OCI-LY3 (cell line): ENCODE results near the gene ZNF880.
"Not testable (repeated sequence)": the region's sequence is repeated elsewhere in the genome, so short reads cannot be mapped to it uniquely, and the experiment has no call there.

Experiments
- H2AFZ ChIP-seq: fragments of 200-600, 300-600 bp; shearing (Covaris generic); 2 replicates; pipeline ENCODE4 v1.6.0; 2014; ENCODE audit warnings: antibody characterized with exemption, low read depth, low read length
- H3K27ac ChIP-seq: fragments of 200-600, 300-600 bp; sonication (generic); 2 replicates; pipeline ENCODE4 v1.5.1; 2014; ENCODE audit warnings: mild to moderate bottlenecking, low read length, moderate library complexity, mixed read lengths
- H3K27me3 ChIP-seq: fragments of 200-600, 300-600 bp; sonication (generic); 2 replicates; pipeline ENCODE4 v1.6.1; 2014; ENCODE audit warnings: low read depth, low read length, mixed read lengths
- H3K36me3 ChIP-seq: fragments of 200-600, 300-600 bp; sonication (generic); replicated peaks from 2 replicates; pipeline ENCODE3; 2014; ENCODE audit warnings: low read depth, low read length, mixed read lengths
- H3K4me1 ChIP-seq: fragments of 300-600, 200-600 bp; sonication (generic); 2 replicates; pipeline ENCODE4 v1.6.1; 2014; ENCODE audit warnings: low read length, mixed read lengths
- H3K4me2 ChIP-seq: fragments of 200-600, 300-600 bp; sonication (generic); 2 replicates; pipeline ENCODE4 v1.6.1; 2014; ENCODE audit warnings: low read length, mixed read lengths
- H3K4me3 ChIP-seq: fragments of 300-600, 200-600 bp; sonication (generic); 2 replicates; pipeline ENCODE4 v1.5.1; 2014; ENCODE audit warnings: antibody characterized with exemption, mild to moderate bottlenecking, low read length, moderate library complexity
- H3K79me2 ChIP-seq: fragments of 300-600, 200-600 bp; shearing (Covaris generic); 2 replicates; pipeline ENCODE4 v1.6.1; 2014; ENCODE audit warnings: mild to moderate bottlenecking, low read length, mixed read lengths
- H3K9ac ChIP-seq: fragments of 300-600, 200-600 bp; shearing (Covaris generic); 2 replicates; pipeline ENCODE4 v1.6.0; 2014; ENCODE audit warnings: mild to moderate bottlenecking, low read length, moderate library complexity
- H3K9me3 ChIP-seq: fragments of 200-600, 300-600 bp; shearing (Covaris generic); 2 replicates; pipeline ENCODE4 v1.6.1; 2014; ENCODE audit warnings: low read length, mixed read lengths; ENCODE audit not compliant: insufficient read depth
- H4K20me1 ChIP-seq: fragments of 200-600, 300-600 bp; sonication (generic); 2 replicates; pipeline ENCODE4 v1.6.1; 2016; ENCODE audit warnings: low read length, mixed read lengths; ENCODE audit not compliant: insufficient read depth
- EZH2phosphoT487 ChIP-seq: fragments of 200-600 bp; shearing (Covaris generic); IDR thresholded peaks from 2 replicates; pipeline ENCODE4 v1.6.1; 2018; ENCODE audit warnings: antibody characterized with exemption, mixed run types, low read depth
- TF ChIP-seq, protein P1 (sequence below): fragments of 200-600, 300-600 bp; sonication (generic); IDR thresholded peaks from 2 replicates; pipeline ENCODE4 v1.5.1; 2014; ENCODE audit warnings: antibody characterized with exemption, low read length, low read depth

The ZNF880 gene

DNA sequence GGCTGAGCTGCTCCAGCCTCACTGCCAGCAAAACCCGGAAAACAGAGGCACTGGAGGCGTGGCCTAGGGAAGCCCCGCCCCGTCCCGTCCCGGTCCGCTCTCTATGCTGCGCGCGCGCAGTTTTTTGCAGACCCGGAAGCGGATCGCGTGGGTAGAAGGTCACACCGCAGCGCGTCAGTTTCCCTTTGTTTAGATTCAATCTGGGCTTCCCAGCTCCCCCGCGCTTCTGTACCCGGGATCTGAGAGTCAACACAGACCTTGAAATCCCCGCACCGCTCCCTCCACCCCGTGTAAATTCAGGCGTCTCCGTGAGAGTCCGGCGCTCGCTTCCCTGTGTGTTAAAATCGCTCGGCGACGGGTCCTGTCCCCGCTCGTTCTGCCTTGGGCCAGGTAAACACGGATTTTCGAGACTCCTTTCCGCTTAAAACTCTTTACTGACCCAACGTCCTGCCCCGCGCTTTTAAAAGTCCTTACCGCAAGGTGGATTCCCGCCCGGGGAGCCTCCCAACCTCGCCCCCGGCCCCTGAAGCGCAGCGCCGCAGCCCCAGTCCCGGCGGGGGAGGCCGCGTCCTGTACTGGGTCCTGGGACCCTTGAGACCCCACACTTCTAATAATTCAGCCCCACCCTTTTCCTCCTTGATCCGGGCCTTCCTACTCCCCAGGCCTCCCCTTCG lies 33.5 kb upstream of the ZNF880 start, which contains the start of gene ZNF610:
ZNF610 (plus strand) TSS at position 127 of the 674 bp plus-strand sequence. CDS start 12,930 bp downstream, outside the sequence.
- no peak within 1 kb of the TSS for H2AFZ ChIP-seq
- no peaks in the 10 kb centered on the region for H3K4me1 ChIP-seq
- peaks cover 23% of the 10 kb centered on the region for H3K9me3 ChIP-seq
- no peak within 1 kb of the TSS for H3K4me3 ChIP-seq
- no peaks in the 10 kb centered on the region for H3K27me3 ChIP-seq
- H4K20me1 ChIP-seq, result no peaks in the 10 kb centered on the region
- H3K9ac ChIP-seq, result no peak within 1 kb of the TSS
- TF ChIP-seq, protein P1, sequence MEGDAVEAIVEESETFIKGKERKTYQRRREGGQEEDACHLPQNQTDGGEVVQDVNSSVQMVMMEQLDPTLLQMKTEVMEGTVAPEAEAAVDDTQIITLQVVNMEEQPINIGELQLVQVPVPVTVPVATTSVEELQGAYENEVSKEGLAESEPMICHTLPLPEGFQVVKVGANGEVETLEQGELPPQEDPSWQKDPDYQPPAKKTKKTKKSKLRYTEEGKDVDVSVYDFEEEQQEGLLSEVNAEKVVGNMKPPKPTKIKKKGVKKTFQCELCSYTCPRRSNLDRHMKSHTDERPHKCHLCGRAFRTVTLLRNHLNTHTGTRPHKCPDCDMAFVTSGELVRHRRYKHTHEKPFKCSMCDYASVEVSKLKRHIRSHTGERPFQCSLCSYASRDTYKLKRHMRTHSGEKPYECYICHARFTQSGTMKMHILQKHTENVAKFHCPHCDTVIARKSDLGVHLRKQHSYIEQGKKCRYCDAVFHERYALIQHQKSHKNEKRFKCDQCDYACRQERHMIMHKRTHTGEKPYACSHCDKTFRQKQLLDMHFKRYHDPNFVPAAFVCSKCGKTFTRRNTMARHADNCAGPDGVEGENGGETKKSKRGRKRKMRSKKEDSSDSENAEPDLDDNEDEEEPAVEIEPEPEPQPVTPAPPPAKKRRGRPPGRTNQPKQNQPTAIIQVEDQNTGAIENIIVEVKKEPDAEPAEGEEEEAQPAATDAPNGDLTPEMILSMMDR, result no peak
- TF ChIP-seq EZH2phosphoT487, result no peak
- no peak within 1 kb of the TSS for H3K4me2 ChIP-seq
- H3K36me3 ChIP-seq, result no peaks in the 10 kb centered on the region
- H3K27ac ChIP-seq, result no peak within 1 kb of the TSS
- no peaks in the 10 kb centered on the region for H3K79me2 ChIP-seq

DNA sequence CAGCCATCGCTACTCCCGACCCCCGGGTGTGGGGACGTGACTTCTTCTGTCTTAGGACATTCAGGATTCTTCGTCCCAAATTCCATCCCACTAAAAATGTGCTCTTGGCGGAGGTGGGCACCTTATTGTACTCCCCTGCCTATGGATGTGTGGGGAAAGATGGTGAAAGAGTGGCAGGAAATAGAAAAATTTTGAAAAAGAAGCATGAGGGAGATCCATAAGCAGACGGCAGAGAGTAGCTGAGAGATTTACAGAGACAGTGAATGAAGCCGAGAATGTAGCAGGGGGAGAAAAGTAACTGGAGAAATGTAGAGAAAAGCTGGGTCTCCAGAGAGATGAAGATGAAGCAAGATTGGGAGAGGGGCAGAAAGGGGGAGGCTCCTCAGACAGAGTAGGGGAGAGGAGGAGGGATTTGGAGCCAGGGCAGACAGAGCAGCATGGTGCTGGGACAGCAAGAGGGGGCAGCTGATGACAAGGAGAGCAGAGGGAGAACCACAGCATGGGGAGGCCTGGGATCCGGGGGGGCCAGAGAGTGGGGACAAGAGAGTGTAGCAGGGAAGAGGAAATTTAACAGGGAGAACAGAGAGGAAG lies 32.8 kb upstream of the ZNF880 start:
- H3K4me3 ChIP-seq, result no peak overlapping the region
- no peak overlapping the region for H3K4me2 ChIP-seq
- TF ChIP-seq EZH2phosphoT487, result no peak
- TF ChIP-seq, protein P1, result no peak
- H3K36me3 ChIP-seq, result no peaks in the 10 kb centered on the region
- no peaks in the 10 kb centered on the region for H3K79me2 ChIP-seq
- no peaks in the 10 kb centered on the region for H4K20me1 ChIP-seq
- H3K4me1 ChIP-seq, result no peaks in the 10 kb centered on the region
- H3K9ac ChIP-seq, result no peak overlapping the region
- H3K27ac ChIP-seq, result no peak overlapping the region
- H3K27me3 ChIP-seq, result no peaks in the 10 kb centered on the region
- no peak overlapping the region for H2AFZ ChIP-seq
- peaks cover 17% of the 10 kb centered on the region for H3K9me3 ChIP-seq

DNA sequence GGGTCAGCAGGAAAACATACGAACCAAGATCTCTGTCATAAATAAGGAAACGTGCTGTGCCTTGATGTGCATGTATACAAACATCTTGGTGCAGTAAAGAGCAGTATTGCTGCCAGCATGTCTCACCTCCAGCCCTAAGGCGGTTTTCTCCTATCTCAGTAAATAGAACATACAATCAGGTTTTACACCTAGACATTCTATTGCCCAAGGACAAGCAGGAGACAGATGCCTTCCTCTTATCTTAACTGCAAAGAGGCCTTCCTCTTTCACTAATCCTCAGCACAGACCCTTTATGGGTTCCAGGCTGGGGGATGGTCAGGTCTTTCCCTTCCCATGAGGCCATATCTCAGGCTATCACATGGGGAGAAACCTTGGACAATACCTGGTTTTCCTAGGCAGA lies 30.7 kb upstream of the ZNF880 start:
- not testable (repeated sequence) for H3K4me2 ChIP-seq, H3K36me3 ChIP-seq, H3K4me3 ChIP-seq, H3K27ac ChIP-seq, H3K79me2 ChIP-seq, H3K27me3 ChIP-seq, H4K20me1 ChIP-seq, H3K9me3 ChIP-seq, H2AFZ ChIP-seq, H3K9ac ChIP-seq, H3K4me1 ChIP-seq

DNA sequence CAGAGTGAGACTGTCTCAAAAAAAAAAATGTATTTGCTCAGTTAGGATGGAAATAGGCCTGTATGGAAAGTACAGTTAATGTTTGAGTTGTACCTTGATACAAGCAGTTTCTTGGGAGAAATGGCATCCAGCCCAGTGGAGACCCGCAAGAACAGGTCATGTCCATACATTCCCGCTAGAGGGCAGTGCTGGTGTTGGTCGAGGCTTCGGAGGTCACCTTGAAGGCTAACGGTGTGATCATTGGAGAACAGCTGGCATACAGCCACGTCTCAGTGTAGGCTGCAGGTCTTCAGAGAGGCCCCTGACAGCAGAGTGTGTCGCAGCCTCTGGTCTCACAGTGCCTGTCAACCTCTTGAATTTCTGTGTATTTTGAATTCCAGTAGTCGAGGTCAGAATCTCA lies 26.2 kb upstream of the ZNF880 start:
- Histone ChIP-seq H3K36me3 (no peaks in the 10 kb centered on the region), H4K20me1 (no peaks in the 10 kb centered on the region), H3K9me3 (no peaks in the 10 kb centered on the region; the same call in none of the 2 replicates), H2AFZ (no peak overlapping the region), H3K9ac (no peak overlapping the region), H3K27me3 (no peaks in the 10 kb centered on the region), H3K4me2 (no peak overlapping the region), H3K79me2 (no peaks in the 10 kb centered on the region), H3K4me3 (no peak overlapping the region), H3K27ac (no peak overlapping the region), H3K4me1 (no peaks in the 10 kb centered on the region)
- TF ChIP-seq, protein P1, result peak; percentile 57
- TF ChIP-seq EZH2phosphoT487, result no peak
